T47D (cell line): Measurements from ENCODE around the gene MN1.

Experiments used
- DNase-seq, 2 experiments: peaks; one replicate each; pipeline versions ENCODE4 v3.0.0 to v3.0.0-alpha.2; 2011 to 2012; ENCODE audit warnings: low read depth in 1 of 2, low spot score in 1 of 2
- JUND ChIP-seq: IDR thresholded peaks from 2 replicates; pipeline ENCODE4 v1.6.1; 2012; ENCODE audit warnings: low read depth
- in situ Hi-C: cut with HindIII; loops from 2 replicates; pipeline ENCODE4 v1.10.0; 2016; ENCODE audit warnings: low sequenced_read_pairs, low pct_unique_long_range_greater_than_20kb

The MN1 gene

DNA sequence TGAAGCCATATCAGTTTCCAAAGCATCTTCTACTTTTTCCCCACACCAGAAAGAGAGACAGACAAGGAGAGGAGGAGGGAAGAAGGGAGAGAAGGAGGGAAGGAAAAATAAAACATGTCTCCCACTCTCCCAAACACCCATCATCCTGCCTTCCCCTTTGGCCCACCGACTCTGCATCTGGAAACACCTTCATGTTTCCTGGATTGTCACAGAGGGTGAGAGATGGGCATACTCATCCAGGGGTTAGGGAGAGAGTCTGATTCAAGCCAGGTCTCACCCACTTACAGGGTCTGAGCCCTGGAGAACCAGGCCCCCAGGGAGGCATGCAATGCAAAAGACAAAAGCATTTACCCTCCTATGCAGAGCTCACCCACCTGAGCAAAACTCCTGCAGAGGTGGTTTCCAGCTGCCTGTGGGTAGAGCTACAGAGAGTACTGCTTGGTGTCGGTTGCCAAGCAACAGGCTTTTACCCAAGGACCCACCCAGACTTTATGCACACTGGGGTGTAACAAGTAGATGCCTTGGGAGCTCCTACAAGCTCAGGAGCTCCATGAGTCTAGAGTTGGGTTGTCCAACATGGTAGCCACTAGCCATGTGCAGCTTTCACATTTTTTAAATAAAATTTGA lies 33.4 kb downstream of the MN1 start:
- in situ Hi-C loops = no loop called here
- no peak for DNase-seq
- TF ChIP-seq JUND = no peak

DNA sequence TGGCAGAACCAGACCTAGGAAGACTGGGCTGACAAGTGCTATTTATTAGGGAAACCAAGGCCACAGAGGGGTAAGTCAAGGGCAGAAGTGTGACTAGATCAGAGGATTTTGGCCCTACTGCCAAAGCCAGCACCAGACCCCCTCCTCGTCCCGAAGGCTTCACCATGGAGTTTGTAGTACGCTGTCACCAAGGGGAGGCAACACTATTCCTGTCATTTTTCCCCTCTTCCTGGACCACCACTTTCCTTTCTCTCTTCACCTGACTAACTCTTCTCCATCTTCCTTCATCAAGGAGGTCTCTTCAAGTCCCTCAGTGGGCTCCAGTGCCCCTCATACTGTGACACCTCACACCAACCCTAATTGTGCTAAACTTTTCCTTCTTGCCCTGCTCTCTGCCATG lies 34.9 kb downstream of the MN1 start:
- TF ChIP-seq JUND = no peak
- DNase-seq = no peak
- in situ Hi-C loops = no loop called here

GRCh38 chr22:27765706-27766291 lies 35.8 kb downstream of the MN1 start:
- TF ChIP-seq JUND = no peak
- no peak for DNase-seq
- in situ Hi-C loops = no loop called here

DNA sequence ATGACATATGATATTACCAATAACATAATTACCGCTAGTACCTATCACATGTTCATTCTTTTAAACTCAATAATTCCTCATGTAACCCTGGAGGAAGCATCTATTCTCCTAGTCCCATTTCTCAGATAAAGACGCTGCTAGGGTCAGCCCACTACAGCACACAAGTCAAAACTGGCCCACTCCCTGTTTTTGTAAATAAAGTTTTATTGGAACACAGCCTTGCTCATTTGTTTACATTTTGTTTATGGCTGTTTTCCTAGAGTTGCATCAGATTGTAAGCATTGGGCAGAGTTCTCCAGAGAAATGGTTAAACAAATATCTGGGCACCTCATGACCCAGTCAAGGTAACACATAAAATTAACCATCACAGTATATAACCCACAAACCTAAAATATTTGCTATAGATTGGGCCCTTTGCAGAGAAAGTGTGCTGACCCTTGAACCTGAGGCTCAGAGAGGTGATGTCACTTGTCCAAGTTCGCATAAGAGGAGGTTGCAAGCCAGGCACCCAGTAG lies 36.8 kb downstream of the MN1 start:
- TF ChIP-seq JUND = no peak
- no peak for DNase-seq
- in situ Hi-C loops = no loop called here

GRCh38 chr22:27761665-27762064 lies 39.9 kb downstream of the MN1 start:
- DNase-seq = no peak
- in situ Hi-C loops = no loop called here
- TF ChIP-seq JUND = no peak

DNA sequence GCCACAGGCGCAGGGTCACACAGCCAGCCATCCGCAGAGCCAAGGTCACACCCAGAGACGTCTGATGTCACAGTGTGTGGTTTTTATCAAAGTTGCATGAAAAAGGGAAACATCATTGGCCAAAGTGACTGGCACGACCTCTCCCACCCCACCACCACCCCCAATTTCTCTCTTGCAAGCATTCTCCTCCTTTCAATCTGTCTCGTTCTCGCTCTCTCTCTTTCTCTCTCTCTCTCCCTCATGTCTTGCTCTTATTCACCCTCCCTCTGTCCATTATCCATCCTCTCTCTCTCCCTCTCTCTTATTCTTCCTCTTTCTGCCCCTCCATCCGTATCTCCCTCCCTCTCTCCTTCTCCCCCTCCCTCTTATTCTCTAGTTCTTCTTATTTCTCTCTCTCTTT lies 40.6 kb downstream of the MN1 start:
- TF ChIP-seq JUND = no peak
- in situ Hi-C loops = no loop called here
- no peak for DNase-seq

DNA sequence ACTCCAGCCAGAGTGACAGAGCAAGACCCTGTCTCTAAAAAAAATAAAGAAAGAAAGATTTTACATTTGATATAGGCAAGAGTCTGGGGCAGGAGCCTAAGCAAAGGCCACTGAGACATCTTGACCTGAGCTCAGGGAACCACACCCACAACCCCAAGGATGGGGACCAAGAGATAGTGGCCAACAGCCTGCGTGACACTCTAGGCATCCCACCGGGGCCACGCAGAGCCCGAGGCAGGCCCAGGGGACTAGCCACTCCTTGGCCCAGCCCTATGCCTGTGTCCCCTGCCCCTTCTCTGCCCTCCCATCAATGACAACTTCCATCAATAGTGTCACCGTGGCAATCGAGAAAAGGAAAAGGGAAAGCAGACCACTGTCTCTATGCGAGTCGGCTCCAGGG lies 41.1 kb downstream of the MN1 start:
- DNase-seq = no peak
- in situ Hi-C loops = no loop called here
- no peak for TF ChIP-seq JUND

DNA sequence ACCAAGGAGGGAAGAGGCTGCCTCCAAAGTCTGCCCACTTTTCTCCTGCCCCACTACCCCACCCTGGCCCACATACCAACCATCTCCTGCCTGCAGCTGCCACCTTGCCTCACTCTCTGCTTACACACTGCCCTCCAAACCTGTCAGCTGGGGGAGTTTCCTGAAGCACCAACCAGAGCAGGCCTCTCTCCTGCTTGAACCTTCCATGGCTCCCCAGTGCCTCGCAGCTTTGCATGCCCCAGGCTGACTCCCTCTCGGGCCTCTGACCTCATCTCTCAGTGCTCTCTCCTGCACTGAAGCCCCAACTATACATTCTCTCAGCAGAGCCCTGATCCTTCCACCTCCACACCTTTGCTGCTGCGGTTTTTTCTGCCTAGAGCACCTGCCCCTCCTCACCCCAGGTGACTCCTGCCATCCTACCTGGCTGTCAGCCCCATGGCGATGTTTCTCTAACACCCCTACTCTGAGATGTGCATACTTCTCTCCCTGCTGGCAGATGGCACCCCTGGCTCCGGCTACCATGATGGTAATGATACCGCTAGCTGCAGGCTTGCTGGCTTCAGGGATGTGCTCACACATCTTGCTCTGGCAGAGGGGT lies 43.5 kb downstream of the MN1 start:
- no peak for DNase-seq
- in situ Hi-C loops = no loop called here
- no peak for TF ChIP-seq JUND

- no peak for DNase-seq
- in situ Hi-C loops = no loop called here
These were observed 45.3 kb downstream of the MN1 start for GRCh38 chr22:27756212-27756660.

GRCh38 chr22:27755521-27756211 lies 45.9 kb downstream of the MN1 start:
- in situ Hi-C loops = no loop called here
- DNase-seq = no peak

More at GRCh38 chr22:27756212-27756660, 45.3 kb downstream of the MN1 start:
- TF ChIP-seq JUND = no peak

GRCh38 chr22:27754888-27755480 lies 46.6 kb downstream of the MN1 start:
- in situ Hi-C loops = no loop called here
- no peak for TF ChIP-seq JUND
- DNase-seq = no peak

More at GRCh38 chr22:27755521-27756211, 45.9 kb downstream of the MN1 start:
- TF ChIP-seq JUND = no peak

GRCh38 chr22:27754247-27754887 lies 47.2 kb downstream of the MN1 start:
- in situ Hi-C loops = no loop called here
- DNase-seq = no peak
- TF ChIP-seq JUND = no peak
